Thyroid gland (tissue), 4 donors: ENCODE data around the gene FGF13.

ENCODE experiments used
- CTCF ChIP-seq, 6 experiments: fragments of 200-600 bp in 3 of 6; fragments of 450-650 bp in 3 of 6; sonication (generic) in 3 of 6; IDR thresholded peaks; one replicate each; pipeline ENCODE4 v1.5.1; 2016 to 2019; ENCODE audit warnings: antibody characterized with exemption in 6 of 6, mild to moderate bottlenecking in 2 of 6, inconsistent platforms in 1 of 6, moderate library complexity in 1 of 6
- POLR2A ChIP-seq, 2 donors: fragments of 450-650 bp; IDR thresholded peaks; one replicate each; pipeline ENCODE4 v1.6.1; 2017; ENCODE audit warnings: antibody characterized with exemption in 2 of 2, mild to moderate bottlenecking in 2 of 2, moderate library complexity in 1 of 2

GRCh38 chrX:138651494-138651893, 60.0 kb downstream of the FGF13 start:
- TF ChIP-seq CTCF (IDR thresholded peaks at IDR 0.05) (no peak), POLR2A (IDR thresholded peaks at IDR 0.05) (no peak)
